D721Med (cell line): Measurements from ENCODE around the gene TMCO1.
"Not testable (repeated sequence)": the region's sequence is repeated elsewhere in the genome, so short reads cannot be mapped to it uniquely, and the experiment has no call there.

ENCODE experiments used
- DNase-seq: peaks from one replicate; pipeline ENCODE4 v3.0.0; 2011; ENCODE audit warnings: low spot score; ENCODE audit not compliant: insufficient read length
- FAIRE-seq: peaks from 2 replicates; lab custom pipeline; 2011; peaks lifted over from hg19 to GRCh38; lab: Jason Lieb, UNC
- TF ChIP-seq, protein P1 (sequence below): IDR thresholded peaks from 2 replicates; pipeline ENCODE4 v1.5.1; 2012; ENCODE audit warnings: mild to moderate bottlenecking, control low read depth; ENCODE audit not compliant: insufficient read depth; ENCODE audit errors: missing control alignments

The TMCO1 gene

DNA sequence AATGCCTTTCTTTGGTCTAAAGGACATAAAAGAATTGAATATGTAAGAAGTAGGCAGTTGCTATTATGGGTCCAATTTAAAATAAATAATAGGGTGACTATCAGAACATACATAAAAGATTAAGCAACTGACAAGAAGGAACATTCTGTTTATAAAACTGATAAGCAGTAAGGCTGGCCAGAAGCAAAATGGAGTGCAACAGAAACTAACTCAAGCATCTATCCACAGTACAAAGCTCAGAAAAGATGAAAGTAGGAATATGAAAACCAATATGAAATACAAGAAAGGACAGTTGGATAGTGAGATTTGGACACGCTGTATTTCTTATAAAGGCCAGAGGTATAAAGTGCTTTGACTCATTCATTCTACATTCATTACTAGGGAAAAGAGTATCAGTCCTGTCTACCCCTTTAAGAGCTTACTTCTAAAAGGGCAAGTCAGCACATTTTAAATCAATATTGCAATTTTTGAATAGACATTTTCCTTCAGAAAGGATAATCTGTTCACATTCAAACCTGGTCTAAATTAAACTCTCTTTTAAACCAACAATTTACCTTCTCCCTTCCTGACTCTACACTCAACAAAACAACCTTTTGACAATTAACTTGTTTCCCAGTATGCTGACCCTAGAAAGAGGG, 84.7 kb downstream of the TMCO1 start:
- DNase-seq: no peak
- TF ChIP-seq, protein P1, sequence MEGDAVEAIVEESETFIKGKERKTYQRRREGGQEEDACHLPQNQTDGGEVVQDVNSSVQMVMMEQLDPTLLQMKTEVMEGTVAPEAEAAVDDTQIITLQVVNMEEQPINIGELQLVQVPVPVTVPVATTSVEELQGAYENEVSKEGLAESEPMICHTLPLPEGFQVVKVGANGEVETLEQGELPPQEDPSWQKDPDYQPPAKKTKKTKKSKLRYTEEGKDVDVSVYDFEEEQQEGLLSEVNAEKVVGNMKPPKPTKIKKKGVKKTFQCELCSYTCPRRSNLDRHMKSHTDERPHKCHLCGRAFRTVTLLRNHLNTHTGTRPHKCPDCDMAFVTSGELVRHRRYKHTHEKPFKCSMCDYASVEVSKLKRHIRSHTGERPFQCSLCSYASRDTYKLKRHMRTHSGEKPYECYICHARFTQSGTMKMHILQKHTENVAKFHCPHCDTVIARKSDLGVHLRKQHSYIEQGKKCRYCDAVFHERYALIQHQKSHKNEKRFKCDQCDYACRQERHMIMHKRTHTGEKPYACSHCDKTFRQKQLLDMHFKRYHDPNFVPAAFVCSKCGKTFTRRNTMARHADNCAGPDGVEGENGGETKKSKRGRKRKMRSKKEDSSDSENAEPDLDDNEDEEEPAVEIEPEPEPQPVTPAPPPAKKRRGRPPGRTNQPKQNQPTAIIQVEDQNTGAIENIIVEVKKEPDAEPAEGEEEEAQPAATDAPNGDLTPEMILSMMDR: no peak
- FAIRE-seq: peak; percentile 79

DNA sequence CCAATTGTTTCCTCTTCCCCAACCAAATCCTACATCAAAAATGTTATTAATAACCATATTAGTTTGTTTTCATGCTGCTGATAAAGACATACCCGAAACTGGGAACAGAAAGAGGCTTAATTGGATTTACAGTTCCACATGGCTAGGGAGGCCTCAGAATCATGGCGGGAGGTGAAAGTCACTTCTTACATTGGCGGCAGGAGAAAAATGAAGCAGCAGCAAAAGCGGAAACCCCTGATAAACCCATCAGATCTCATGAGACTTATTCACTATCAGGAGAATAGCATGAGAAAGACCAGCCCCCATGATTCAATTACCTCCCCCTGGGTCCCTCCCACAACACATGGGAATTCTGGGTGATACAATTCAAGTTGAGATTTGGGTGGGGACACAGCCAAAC, 87.9 kb downstream of the TMCO1 start:
- not testable (repeated sequence) for FAIRE-seq, DNase-seq

DNA sequence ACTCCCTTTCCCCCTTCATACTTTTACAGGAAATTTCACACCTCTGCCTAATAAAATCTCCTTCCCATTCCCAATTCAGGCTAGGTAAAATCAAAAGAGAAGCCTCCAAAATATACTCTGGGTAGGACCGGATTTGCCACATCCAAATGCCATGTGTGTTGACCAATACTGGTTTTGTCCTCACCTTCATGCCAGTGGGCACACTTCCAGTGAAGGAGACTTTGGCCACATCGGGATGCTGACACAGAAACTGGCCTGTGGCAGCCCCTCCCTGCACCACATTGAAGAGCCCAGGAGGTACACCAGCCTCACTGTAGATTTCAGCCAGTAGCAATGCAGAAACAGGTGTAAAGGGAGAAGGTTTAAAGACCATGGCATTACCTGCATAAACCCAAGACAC, 88.4 kb downstream of the TMCO1 start:
- FAIRE-seq: no peak
- DNase-seq: no peak
- TF ChIP-seq, protein P1: no peak

DNA sequence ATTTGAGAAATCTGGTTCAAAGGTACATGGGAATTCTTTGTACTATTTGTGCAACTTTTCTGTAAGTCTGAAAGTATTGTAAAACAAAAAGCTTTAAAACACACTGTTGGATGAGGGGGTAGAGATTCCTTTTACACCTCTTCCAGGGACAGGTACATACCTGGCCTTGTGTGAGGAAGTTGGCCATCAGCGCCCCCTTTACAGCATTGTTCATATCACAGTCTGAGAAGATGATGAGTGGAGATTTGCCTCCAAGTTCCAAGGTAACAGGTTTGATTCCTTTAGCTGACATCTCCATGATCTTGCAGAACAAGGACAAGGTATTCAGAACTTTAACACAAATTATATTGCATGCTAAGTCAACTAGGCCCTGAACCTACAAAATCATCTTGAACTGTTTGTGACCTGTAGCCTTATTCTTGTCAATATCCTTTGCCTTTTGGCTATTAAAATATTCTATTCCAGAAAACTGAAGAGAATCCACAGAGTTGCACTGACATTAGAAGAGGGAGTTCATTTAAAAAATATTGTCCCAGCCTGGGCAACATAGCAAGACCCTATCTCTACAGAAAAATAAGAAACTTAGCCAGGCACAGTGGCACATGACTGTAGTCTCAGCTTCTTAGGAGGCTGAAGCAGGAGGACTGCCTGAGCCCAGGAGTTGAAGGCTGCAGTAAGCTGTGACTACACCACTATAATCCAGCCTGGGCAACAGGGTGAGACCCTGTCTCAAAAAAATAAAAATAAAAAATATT, 89.2 kb downstream of the TMCO1 start:
- peak; percentile 51 for FAIRE-seq
- TF ChIP-seq, protein P1: no peak
- DNase-seq: no peak

DNA sequence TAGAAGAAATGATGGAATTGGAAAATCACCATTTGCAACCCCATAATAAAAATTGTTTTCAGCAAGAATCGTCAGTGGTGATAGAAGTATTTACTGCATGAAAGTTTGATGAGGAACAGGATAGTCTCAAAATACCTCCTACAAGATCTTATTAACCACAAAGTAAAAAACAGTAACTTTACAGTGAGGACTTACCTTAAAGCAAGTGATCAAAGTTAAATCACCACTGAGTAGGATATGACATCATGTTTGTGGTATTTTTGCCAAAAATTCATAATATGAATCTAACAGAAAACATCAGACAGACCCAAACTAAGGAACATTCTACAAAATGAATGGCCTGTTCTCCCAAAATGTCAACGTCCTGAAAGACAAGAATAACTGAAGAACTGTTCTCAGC, 90.2 kb downstream of the TMCO1 start:
- TF ChIP-seq, protein P1: no peak
- FAIRE-seq (peak; percentile 85), DNase-seq (no peak)
